Brain microvascular endothelial cell (primary cell): ENCODE data around the gene MACROD2.

Experiments
- DNase-seq: peaks from one replicate; pipeline ENCODE4 v3.0.0-alpha.2; 2020
- H3K27ac ChIP-seq: fragments of 250-450 bp; sonication (Bioruptor Pico); 2 replicates; pipeline ENCODE4 v1.5.1; 2020; ENCODE audit warnings: mild to moderate bottlenecking, moderate library complexity
- H3K27me3 ChIP-seq: fragments of 250-450 bp; sonication (Bioruptor Pico); replicated peaks from 2 replicates; pipeline ENCODE4 v1.5.1; 2020; ENCODE audit warnings: mild to moderate bottlenecking
- H3K36me3 ChIP-seq: fragments of 250-450 bp; sonication (Bioruptor Pico); replicated peaks from 2 replicates; pipeline ENCODE4 v1.5.1; 2020; ENCODE audit warnings: mild to moderate bottlenecking
- H3K4me3 ChIP-seq: 2 replicates; pipeline ENCODE4 v1.5.1; 2011; ENCODE audit warnings: low read depth, mild to moderate bottlenecking, control low read depth, low read length, moderate library complexity
- CTCF ChIP-seq: IDR thresholded peaks from 2 replicates; pipeline ENCODE4 v1.5.1; 2011; ENCODE audit warnings: low read depth, mild to moderate bottlenecking, moderate library complexity, low read length, control low read depth, inconsistent platforms; ENCODE audit errors: missing control alignments
- in situ Hi-C: cut with HindIII; loops from 2 replicates; pipeline ENCODE4 v1.10.0; 2017; ENCODE audit warnings: low sequenced_read_pairs, low pct_ligation_motif_present

Gene MACROD2

DNA sequence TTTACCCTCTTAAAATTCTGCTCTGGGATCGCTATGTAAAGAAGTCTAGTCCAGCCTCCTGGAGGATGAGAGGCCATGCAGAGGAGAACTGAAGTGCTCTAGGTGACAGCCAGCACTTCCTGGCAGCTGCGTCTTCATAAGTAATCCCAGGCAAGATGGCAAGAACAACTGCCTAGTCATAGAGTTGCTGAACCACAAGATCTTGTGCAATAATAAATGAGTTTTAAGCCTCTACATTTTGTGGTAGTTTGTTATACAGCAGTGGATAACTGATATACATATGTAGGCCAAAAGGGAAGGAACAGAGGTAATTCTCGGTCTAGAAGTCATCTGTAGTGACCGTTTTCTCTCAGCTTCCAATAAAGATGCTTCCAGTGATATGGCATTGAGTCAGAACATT lies 445.9 kb downstream of the MACROD2 start:
- TF ChIP-seq CTCF: no peak
- peak; percentile 6 for DNase-seq
- Histone ChIP-seq H3K27me3 (no peaks in the 10 kb centered on the region), H3K27ac (no peak overlapping the region), H3K4me3 (no peak overlapping the region), H3K36me3 (no peaks in the 10 kb centered on the region)
- in situ Hi-C loops: no loop called here

GRCh38 chr20:14444106-14444505 lies 448.8 kb downstream of the MACROD2 start:
- TF ChIP-seq CTCF: no peak
- H3K4me3 ChIP-seq: no peak overlapping the region
- H3K36me3 ChIP-seq: no peaks in the 10 kb centered on the region
- in situ Hi-C loops: no loop called here
- no peak for DNase-seq
- no peak overlapping the region for H3K27ac ChIP-seq
- no peaks in the 10 kb centered on the region for H3K27me3 ChIP-seq

GRCh38 chr20:14445310-14445709 lies 450.0 kb downstream of the MACROD2 start:
- Histone ChIP-seq H3K36me3 (no peaks in the 10 kb centered on the region), H3K4me3 (no peak overlapping the region), H3K27ac (no peak overlapping the region), H3K27me3 (no peaks in the 10 kb centered on the region)
- in situ Hi-C loops: no loop called here
- TF ChIP-seq CTCF: no peak
- peak; percentile 7 for DNase-seq

GRCh38 chr20:14445902-14446301 lies 450.6 kb downstream of the MACROD2 start:
- H3K4me3 ChIP-seq: no peak overlapping the region
- in situ Hi-C loops: no loop called here

GRCh38 chr20:14446446-14446845 lies 451.1 kb downstream of the MACROD2 start:
- no peak for DNase-seq
- no peak for TF ChIP-seq CTCF
- Histone ChIP-seq H3K27ac (no peak overlapping the region), H3K4me3 (no peak overlapping the region), H3K36me3 (no peaks in the 10 kb centered on the region), H3K27me3 (no peaks in the 10 kb centered on the region)
- in situ Hi-C loops: no loop called here

More at GRCh38 chr20:14445902-14446301, 450.6 kb downstream of the MACROD2 start:
- H3K36me3 ChIP-seq: no peaks in the 10 kb centered on the region
- no peak for DNase-seq
- H3K27ac ChIP-seq: no peak overlapping the region
- H3K27me3 ChIP-seq: no peaks in the 10 kb centered on the region
- TF ChIP-seq CTCF: no peak

GRCh38 chr20:14449323-14449722 lies 454.0 kb downstream of the MACROD2 start:
- no peak for TF ChIP-seq CTCF
- in situ Hi-C loops: no loop called here
- H3K27me3 ChIP-seq: no peaks in the 10 kb centered on the region
- no peak overlapping the region for H3K4me3 ChIP-seq
- no peak for DNase-seq
- no peak overlapping the region for H3K27ac ChIP-seq
- no peaks in the 10 kb centered on the region for H3K36me3 ChIP-seq
